HG03432 (cell line): ENCODE results near the gene TMEM250.

Experiments
- ATAC-seq: cut with Tn5 transposase; IDR thresholded peaks from one replicate; pipeline ENCODE4 v1.9.1; 2021; ENCODE audit warnings: mild to moderate bottlenecking, moderate library complexity; ENCODE audit not compliant: unreplicated experiment

Gene TMEM250

DNA sequence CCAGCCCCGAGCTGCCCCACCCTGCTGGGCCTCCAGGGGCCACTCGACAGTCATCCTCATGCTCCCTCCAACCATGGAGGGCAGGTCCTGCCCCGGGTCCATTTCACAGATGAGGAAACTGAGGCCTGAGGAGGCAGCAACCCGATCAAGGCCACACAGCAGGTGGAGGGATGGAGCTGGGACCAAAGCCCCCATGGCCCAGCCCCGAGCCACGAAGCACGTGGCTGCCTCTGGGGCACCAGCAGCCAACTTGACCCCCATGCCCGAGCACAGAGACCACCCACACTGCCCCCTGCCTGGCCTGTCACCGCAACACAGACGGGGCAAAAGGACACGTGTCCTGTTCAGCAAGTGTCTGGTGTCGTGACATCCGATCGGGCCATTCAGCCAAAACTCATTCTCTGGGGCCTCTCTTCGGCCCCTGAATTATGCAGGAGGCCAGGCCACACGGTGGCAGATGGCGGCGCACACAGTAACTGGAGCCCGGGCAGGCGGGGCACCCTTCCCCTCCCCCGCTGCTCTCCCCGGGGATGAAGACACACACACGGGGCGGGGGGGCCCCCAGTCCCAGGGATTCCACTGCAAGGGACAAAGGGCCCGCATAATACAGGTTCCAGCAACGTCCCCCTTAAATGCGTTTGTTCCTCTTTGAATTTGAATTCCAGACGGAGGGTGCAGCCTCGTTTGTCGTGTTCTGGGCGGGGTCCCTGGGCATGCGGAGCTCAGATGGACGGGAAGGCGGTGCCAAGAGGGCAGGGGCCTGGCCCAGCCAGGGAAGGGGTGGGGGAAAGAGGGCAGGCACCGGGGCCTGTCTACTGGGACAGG is 29.4 kb upstream of the TMEM250 start:
- ATAC-seq = no peak

DNA sequence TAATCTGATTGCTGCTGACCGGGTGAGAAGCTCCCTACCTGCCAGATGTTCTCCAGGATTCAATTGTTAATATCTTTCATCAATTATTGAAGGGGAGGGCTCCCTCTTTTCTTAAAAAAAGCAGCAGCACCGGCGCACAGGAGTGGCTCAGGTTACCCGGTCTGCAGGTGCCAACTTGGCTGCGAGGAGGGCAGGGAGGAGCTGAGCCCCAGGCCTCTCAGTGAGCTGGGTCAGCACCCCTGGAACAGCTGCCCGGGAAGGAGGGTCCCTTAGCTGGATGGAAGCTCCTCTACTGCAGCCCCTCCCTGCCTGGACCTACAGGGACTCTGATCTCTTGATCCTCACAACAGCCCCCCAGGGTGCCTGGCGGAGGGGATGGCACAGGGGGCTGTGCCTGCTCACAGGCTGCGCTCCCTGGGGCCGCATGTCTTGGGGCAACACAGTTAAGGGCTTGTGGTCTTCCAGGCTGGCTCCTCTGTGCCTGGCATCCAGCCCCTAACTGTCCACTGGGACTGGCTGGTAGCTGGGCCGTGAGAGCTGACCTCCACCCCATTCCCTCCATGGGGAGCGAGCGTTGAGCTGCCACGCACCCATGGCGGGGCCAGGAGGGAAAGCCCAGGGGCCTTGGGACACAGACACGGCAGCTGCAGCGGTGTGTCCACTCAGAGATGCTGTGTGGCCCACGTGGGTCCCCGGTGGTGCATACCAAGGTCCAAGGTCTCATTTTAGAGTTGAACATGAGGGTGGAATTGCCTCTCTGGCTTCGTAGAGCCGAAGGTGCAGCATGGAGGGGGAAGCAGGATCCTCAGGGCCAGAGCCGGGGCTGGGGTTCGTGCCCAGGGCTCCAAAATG is 28.6 kb upstream of the TMEM250 start:
- no peak for ATAC-seq

DNA sequence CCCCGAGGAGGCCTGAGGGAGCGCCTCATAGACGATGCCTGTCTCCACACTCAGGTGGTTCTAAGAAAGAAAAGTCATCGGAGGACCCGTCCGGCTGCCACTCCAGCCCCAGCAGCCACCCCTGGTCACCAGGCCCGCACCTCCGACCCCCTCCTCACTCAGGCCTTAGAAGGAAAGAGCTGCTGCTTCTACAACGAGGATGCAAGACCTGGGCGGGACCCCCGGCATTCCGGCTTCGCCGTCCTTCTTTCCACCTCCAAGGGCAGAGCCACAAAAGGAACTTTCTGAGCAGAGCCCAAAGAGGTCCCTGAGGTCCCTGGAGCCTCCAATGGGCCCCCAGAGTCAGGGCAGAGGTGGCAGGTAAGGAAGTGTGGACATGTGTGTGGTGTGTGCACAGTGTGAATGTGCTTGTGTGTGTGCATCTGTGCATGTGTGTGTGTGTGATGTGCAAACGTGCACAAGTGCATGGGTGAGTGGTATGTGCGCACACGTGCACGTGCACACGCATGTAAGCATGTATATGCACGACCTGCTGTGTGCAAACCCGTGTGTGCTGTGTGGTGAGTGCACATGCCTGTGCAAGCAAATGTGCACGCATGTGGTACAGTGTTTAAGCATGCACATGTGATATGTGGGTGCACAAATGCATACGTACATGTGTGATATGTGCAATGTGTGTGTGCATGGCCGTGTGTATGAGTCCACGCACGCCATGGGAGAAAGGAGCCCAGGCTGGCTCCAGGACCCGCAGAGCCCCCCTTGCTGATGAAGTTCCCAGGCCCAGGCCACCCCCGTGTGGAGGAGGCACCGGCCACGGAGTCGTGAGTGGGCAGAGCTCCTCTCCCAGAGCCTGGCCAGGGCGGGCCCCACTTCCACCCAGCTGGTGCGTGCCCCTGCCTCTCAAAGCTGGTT is 27.7 kb upstream of the TMEM250 start:
- ATAC-seq = no peak

DNA sequence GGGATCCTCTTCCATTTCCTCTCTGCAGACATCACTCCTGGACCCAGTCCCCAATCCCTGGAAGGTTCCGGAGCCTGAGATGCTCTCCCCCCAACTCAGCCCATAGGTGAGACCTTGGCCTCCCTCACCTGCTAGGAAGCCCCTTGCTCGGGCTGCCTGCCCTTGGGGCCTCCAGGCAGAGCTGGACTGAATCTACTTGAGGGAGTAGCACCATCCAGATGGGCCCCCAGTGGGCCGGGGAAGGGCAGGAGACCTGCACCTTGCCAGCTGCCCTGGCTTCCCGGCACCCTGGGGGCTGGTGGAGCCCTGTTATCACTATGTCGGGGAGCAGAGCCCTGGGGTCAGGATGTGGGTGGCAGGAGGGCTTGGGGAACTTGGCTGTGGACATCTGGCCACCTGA is 26.9 kb upstream of the TMEM250 start:
- no peak for ATAC-seq

DNA sequence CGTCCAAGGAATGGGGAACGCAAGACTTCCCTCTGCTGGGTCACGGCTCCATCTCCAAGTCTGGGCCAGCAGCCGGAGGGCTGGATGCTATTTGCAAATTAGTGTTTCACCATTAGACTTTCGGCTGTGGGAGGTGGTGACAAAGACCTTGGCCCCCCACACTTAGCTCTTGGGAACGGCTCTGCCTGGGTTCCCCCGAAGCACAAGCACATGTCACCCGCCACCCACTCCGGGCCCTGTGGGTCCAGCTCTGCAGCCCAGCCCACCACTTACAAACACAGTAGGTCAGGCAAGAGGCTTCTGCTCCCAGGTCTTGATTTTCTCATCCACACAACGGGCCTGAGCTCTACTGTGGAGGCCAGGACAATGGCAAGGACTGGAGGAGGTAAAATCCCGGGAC is 25.8 kb upstream of the TMEM250 start:
- no peak for ATAC-seq

DNA sequence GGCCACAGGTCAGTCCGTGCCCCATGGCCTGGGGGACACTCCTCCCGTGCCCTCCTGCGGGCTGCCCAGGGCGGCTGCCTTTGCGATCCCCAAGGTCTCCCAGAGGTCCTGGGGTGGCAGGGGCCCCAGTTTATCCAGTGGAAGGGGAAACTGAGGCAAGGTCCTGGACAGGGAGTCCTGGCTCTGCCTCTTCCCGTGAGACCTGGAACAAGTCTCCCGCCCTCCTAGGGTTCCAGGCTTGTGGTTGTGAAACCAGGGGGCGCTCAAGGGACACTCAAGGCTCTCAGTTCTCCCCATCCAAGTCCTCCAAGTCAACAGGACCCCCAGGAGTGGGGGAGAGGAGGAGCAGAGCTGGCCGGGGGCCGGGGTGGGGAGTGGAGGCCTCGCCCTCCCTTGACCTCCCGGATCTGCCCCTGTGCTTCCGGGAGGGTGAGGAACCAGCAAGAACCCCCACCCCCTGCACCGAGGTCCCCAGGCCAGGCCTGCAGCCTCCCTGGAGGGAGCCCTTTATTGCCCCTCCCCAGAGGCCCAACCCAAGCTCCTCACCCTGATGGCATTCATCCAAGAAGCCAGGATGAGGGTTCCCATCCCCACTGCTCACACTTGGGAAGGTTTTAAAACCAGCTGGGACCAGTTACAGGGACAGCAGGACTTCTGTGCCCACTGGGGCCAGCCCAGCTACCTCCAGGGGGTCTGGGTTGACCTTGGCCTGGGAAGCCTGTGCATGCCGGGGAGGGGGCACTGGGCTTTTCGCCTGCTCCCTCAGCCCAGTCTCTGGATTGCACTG is 24.7 kb upstream of the TMEM250 start:
- ATAC-seq = no peak

DNA sequence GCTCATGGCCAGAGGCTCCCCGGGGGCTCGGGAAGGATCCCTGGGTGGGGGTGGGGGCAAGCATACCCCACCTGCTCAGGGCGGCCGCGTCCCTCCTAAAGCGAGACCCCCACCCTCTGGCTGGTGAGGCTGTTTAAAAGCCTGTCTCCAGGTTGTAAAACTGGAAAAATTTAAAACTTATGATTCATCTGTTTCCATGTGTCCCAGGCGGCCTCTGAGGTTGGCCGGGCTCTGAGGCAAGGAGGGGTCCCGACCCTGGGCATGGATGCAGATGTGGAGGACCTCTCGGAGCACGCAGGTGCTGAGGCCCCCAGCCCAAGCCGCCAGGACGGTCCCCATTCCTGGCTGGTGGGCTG is 24.2 kb upstream of the TMEM250 start:
- ATAC-seq = no peak

DNA sequence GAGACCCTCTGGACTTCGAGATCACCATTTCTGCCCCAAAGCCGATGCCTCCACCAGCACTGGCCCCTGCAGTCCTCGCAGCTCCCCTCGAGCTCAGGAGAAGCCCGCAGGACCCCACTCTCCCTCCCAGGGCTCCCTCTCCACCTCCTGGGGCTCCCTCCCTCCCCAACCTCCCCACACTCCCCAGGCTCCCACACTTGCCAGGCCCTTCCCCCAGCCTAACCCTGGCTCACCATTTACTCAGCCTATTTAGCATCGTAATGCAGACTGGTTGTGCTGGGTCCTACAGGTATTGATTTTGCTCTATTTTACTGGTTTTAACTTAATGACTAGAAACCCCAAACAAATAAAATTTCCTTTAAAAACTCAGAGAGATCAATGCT is 23.7 kb upstream of the TMEM250 start:
- ATAC-seq = no peak

DNA sequence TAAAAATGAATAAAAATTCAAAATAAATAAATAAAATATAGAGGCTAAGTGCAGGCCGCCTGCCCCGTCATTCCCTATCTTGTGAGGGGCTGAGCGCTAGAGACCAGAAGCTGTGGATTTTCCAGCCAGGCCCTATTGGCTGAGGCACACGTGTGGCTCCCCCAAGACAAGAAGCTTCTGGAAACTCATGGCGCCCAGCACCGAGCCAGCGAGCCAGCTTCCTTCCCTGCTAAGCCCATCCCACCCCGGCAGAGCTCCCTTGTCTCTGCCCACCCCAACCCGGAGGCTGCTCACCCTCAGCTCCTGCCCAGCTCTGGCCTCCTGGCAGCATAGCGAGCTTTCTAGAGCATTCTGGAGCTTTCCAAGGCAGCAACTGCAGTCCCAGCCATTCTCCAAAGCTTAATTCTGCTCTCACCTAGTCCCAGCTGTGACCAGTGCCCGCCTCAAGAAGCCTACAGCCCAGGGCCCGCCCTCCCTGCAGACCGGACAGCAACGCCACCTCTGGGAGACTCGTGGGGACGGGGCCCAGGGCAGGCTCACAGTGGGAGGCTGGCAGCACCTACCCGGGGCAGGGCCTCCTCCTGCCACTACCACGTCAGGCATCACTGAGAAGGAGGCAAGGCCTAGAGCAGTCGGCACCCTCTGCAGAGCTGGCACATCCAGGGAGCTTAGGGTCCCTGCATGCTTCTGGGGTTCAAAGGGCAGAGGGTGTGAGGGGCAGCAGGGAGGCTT is 23.2 kb upstream of the TMEM250 start:
- no peak for ATAC-seq

DNA sequence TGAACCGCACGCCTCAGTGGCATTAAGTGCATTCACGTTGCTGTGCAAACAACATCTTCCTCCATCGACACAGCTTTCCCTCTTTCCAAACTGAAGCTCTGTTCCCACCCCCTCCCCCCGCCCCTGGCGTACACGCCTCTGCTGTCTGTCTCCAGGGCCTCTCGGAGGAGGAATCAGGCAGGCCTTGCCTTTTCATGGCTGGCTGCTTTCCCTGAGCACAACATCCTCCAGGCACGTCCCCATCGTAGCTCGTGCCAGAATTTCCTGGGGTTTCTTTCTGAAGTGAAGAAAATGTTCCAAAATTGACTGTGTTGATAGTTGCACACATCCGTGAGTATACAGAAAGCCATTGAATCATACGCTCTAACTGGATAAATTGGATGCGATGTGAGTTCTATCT is 22.3 kb upstream of the TMEM250 start:
- no peak for ATAC-seq

DNA sequence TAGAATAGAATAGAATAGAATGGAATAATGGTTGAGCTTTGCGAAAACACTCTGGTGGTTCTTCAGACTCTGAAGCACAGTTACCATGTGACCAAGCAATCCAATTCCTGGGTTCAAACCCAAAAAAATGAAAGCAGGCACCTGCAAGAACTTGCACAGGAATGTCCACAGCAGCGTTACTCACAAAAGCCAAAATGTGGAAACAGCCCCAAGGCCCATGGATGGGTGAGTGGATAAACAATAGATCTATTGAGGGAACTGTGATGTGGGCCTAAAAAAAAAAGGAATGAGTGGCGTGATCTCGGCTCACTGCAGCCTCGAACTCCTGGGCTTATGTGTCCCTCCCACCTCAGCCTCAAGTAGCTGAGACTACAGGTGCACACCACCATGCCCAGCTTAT is 21.4 kb upstream of the TMEM250 start:
- ATAC-seq = no peak

DNA sequence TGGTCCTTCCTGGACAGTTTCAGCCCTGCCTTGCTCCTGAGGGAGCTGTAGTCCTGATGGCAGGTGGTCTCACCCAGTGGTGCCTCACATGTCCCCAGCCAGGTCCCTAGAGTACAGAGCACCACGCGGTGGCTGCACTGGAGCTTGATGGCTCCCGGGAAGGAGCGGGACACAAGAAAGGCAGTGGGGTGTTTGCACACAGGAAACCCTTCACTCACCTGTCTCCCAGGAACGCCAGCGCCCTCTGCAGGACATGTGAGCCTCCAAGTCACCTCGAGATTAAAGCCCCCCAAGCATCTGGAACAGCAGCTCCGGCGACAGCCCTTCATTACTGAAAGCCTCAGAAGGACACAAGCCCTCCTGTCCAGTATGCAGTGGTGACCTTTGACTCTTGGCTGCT is 19.9 kb upstream of the TMEM250 start:
- no peak for ATAC-seq

DNA sequence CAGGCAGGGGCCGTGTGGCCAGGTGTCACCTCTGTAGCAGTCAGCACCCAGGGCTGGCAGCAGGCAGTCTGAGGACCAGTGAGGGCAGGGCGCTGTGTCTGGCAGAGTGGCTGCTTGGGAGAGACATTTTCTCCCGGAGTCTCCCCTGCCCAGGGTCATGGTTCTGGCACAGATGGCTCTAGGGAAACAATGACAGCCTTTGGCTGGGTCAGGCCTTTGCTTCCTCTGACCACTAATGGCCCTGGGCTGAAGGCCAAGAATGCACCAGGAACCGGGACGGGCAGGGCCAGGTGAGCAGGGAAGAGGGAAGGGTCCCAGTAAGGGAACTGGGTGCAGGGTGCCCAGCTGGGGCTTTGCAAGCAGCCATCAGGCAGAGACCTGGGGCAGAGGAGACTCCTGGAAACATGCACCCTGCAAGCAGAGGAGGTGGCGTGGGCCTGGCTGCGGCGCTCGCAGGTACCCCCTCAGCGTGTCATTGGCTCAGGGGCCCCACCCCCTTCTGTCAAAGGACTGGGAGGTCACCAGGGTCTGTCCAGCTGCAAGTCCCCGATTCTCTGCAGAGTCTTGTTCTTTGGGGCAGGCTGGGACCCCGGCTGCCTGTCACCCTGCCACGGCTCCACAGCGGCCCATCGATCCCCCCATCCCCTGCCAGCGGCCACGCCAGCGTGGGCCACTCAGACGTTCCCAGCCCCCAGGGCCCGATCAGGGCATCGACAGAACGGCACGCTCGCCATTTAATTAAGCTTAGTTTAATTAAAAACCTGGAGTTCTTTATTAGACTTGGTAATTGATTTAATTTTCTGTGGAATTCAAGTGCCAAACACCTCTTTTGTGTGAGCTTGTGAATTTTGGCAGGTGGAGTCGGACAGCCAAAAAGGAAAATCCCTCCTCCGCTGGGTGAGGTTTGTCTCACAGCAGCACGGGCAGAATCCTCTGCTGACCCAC is 18.9 kb upstream of the TMEM250 start:
- no peak for ATAC-seq

DNA sequence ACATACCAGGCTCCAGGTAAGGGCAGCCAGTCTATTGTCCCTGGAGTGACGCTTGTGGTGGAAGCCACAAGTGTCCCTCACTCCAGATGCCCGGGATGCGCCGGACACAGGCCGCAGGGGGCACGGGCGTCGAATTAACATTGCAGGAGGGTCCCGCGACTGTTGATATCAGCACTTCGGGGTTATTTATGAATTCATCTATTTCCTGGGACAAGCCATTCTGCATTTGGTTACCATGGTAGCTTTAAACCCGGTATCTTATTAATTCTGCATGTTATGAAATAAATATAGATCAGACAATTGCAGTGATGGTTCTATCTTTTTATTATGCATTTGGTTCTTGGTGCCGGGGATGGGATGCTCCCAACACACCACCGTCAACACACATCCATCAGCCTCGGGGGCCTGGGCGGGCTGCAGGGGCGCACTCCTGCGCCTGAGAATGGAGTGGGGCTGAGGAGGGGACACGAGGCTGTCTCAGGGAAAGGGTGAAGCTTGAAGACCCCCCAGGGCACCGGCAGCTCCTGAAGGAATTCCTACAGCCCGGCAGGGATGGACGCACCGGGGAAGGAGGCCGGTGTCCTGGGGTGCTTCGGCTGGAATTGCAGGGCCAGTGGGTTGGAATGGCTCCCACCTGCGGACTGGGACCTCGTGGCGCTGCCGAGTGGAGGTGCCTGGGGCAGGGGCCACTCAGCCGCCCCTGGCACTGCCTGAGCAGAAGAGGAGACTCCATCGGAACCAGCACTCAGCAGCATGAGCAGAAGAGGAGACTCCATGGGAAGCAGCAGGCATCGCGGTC is 17.7 kb upstream of the TMEM250 start:
- no peak for ATAC-seq

DNA sequence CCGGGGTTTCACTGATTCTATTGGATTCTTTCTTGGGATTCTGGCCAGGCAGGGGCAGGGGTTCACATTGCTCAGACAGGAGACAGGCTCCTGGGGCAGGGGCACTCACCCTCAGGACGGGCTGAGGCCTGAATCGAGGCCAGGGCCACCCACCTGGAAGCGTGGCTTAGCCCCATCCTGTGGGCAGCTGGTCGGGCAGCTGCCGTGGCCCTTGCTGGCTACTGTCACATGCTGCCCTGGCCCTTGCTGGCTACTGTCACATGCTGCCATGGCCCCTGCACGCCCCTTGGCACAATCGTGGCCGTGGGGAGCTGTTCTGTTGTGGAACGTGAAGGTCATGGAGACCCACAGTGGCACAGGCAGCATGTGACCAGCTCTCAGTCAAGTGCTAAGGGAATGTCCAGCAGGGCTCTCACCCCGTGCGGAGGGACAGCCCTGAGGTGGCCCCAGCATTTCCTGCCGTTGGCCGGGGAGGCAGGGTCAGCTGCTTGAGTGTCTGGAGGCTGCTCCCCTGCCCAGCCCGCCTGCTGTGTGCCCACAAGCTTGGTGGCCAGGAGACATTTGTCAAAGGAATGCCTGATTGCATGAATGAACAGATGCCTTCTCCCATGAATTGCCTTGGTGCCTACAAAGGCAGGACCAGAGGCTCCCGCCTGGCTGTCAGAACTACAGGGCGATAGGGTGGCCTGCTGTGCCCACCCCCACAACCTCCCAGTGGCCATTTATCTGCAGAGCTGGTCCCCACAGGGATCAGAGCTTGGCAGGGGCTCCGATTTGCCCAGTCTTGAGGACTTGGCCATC is 16.9 kb upstream of the TMEM250 start:
- no peak for ATAC-seq

DNA sequence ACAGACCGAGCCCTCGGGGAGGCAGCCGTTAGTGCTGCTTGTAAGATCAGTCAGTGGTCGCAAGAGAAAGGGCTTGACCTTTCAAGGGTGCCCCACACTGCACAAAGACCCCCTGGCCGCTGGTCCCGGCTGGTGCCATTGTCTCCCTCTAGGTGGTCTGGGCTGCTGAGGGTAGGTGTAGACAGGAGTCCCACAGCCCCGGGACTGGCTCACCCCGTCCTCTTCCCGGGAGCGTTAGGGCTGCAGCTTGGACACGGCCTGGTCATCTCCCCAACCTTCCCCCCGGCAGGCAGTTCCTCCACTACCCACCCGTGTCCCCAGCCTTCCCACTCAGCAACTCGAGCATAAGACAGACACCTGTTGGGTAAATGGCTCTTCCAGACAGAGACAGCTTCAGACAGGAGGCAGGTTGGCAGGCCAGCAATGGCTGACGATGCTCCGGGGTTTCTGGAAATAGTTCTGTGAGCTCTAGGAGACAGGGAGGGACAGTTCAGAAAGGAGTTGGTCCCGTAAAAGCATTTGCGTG is 15.3 kb upstream of the TMEM250 start:
- ATAC-seq = no peak
